Epithelial cell of esophagus (primary cell): ENCODE data around the gene DDX28.
"Not testable (repeated sequence)": the region's sequence is repeated elsewhere in the genome, so short reads cannot be mapped to it uniquely, and the experiment has no call there.

Experiments used
- DNase-seq: peaks from one replicate; pipeline ENCODE4 v3.0.0; 2010; ENCODE audit warnings: low read depth
- H3K4me3 ChIP-seq: 2 replicates; pipeline ENCODE4 v1.5.1; 2011; ENCODE audit warnings: mild to moderate bottlenecking, low read length, control low read depth
- TF ChIP-seq, protein P1 (sequence below): IDR thresholded peaks from 2 replicates; pipeline ENCODE4 v1.5.1; 2011; ENCODE audit warnings: low read depth, mild to moderate bottlenecking, low read length, control low read depth, inconsistent platforms; ENCODE audit not compliant: insufficient read depth; ENCODE audit errors: missing control alignments

DDX28 gene

GRCh38 chr16:68005211-68005610 is 17.8 kb downstream of the DDX28 start:
- H3K4me3 ChIP-seq = no peak overlapping the region
- no peak for DNase-seq
- TF ChIP-seq, protein P1, sequence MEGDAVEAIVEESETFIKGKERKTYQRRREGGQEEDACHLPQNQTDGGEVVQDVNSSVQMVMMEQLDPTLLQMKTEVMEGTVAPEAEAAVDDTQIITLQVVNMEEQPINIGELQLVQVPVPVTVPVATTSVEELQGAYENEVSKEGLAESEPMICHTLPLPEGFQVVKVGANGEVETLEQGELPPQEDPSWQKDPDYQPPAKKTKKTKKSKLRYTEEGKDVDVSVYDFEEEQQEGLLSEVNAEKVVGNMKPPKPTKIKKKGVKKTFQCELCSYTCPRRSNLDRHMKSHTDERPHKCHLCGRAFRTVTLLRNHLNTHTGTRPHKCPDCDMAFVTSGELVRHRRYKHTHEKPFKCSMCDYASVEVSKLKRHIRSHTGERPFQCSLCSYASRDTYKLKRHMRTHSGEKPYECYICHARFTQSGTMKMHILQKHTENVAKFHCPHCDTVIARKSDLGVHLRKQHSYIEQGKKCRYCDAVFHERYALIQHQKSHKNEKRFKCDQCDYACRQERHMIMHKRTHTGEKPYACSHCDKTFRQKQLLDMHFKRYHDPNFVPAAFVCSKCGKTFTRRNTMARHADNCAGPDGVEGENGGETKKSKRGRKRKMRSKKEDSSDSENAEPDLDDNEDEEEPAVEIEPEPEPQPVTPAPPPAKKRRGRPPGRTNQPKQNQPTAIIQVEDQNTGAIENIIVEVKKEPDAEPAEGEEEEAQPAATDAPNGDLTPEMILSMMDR = no peak

- no peak for DNase-seq
- no peak overlapping the region for H3K4me3 ChIP-seq
- TF ChIP-seq, protein P1 = no peak
Observed at GRCh38 chr16:68003031-68003430, 20.0 kb downstream of the DDX28 start.

- H3K4me3 ChIP-seq = no peak overlapping the region
- TF ChIP-seq, protein P1 = no peak
Observed at GRCh38 chr16:68000450-68000849, 22.6 kb downstream of the DDX28 start.

GRCh38 chr16:67999985-68000384 is 23.0 kb downstream of the DDX28 start:
- TF ChIP-seq, protein P1 = no peak
- H3K4me3 ChIP-seq = no peak overlapping the region
- DNase-seq = no peak

More at GRCh38 chr16:68000450-68000849, 22.6 kb downstream of the DDX28 start:
- DNase-seq = no peak

- H3K4me3 ChIP-seq, DNase-seq: not testable (repeated sequence)
Observed at GRCh38 chr16:67998779-67999688, 24.0 kb downstream of the DDX28 start, which contains the start of gene DPEP2. Gene DPEP2, minus strand, starts transcription at chr16:67999484. Its CDS starts 6,272 bp downstream, at chr16:67993212.

GRCh38 chr16:67998231-67998778 is 24.7 kb downstream of the DDX28 start:
- not testable (repeated sequence) for H3K4me3 ChIP-seq, DNase-seq

DNA sequence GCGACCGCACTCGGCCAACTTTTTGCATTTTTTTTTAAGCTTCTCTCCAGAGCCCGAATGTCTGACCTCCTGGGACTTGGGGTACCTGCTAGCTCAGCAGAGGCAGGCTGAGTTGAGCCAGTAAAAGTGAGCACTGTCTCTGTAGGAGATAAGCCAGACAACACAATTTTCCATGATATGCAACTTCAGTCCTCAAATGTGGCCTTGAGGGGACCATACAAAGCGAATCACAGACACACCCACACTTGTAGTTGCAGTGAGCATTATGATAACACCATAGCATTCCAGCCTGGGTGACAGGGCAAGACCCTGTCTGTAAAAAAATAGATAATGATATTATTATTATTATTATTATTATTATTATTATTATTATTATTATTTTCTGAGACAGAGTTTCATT is 26.4 kb downstream of the DDX28 start:
- H3K4me3 ChIP-seq = no peak overlapping the region
- TF ChIP-seq, protein P1 = no peak
- DNase-seq = no peak

- DNase-seq = peak; percentile 28
- no peak overlapping the region for H3K4me3 ChIP-seq
Observed at GRCh38 chr16:67995423-67995822, 27.6 kb downstream of the DDX28 start.

GRCh38 chr16:67994040-67994408 is 29.0 kb downstream of the DDX28 start:
- not testable (repeated sequence) for DNase-seq, H3K4me3 ChIP-seq

More at GRCh38 chr16:67995423-67995822, 27.6 kb downstream of the DDX28 start:
- TF ChIP-seq, protein P1 = no peak
